Neural cell (in vitro differentiated cells): ENCODE results near the gene AMN1. TPM values are rescaled to one million over a fixed set of nuclear protein-coding genes. Genes with fewer than 3 reads are reported as not detected.

Experiments used
- H2AFZ ChIP-seq: fragments of 200-600, 300-800 bp; sonication (generic), shearing (Covaris generic); 2 replicates; pipeline ENCODE4 v1.6.0; 2014; ENCODE audit warnings: low read depth, mild to moderate bottlenecking, antibody characterized with exemption, low read length, moderate library complexity
- H3F3A ChIP-seq: fragments of 200-600 bp; shearing (Covaris generic); 2 replicates; pipeline ENCODE4 v1.6.1; 2016; ENCODE audit warnings: mild to moderate bottlenecking, moderate library complexity, mixed read lengths, antibody characterized with exemption, low read length; ENCODE audit not compliant: insufficient read depth, poor library complexity, severe bottlenecking
- H3K27ac ChIP-seq: fragments of 200-600, 300-800 bp; sonication (generic), shearing (Covaris generic); 2 replicates; pipeline ENCODE4 v1.5.1; 2014; ENCODE audit warnings: mild to moderate bottlenecking, low read length, moderate library complexity
- H3K27me3 ChIP-seq: fragments of 300-800, 200-600 bp; sonication (generic), shearing (Covaris generic); 2 replicates; pipeline ENCODE4 v1.6.0; 2014; ENCODE audit warnings: mild to moderate bottlenecking, low read depth, low read length, moderate library complexity; ENCODE audit not compliant: insufficient read depth
- H3K36me3 ChIP-seq: fragments of 300-800, 200-600 bp; sonication (generic), shearing (Covaris generic); 2 replicates; pipeline ENCODE4 v1.5.1; 2014; ENCODE audit warnings: mild to moderate bottlenecking, antibody characterized with exemption, low read length, moderate library complexity; ENCODE audit not compliant: insufficient read depth
- H3K4me2 ChIP-seq: fragments of 300-800, 200-600 bp; sonication (generic), shearing (Covaris generic); 2 replicates; pipeline ENCODE4 v1.6.0; 2014; ENCODE audit warnings: mild to moderate bottlenecking, low read length
- H3K4me3 ChIP-seq: fragments of 300-800, 200-600 bp; sonication (generic), shearing (Covaris generic); 2 replicates; pipeline ENCODE4 v1.5.1; 2014; ENCODE audit warnings: mild to moderate bottlenecking, low read length, moderate library complexity
- H3K79me2 ChIP-seq: fragments of 200-600 bp; shearing (Covaris generic); replicated peaks from 2 replicates; pipeline ENCODE4 v1.6.0; 2014; ENCODE audit warnings: mild to moderate bottlenecking, low read length, moderate library complexity; ENCODE audit not compliant: insufficient read depth
- H3K9ac ChIP-seq: fragments of 300-800, 200-600 bp; sonication (generic), shearing (Covaris generic); 2 replicates; pipeline ENCODE4 v1.6.1; 2016; ENCODE audit warnings: mild to moderate bottlenecking, low read length, mixed read lengths
- H3K9me2 ChIP-seq: fragments of 200-600 bp; shearing (Covaris generic); 2 replicates; pipeline ENCODE4 v1.6.1; 2016; ENCODE audit warnings: mild to moderate bottlenecking, low read length, mixed read lengths; ENCODE audit not compliant: insufficient read depth
- H3K9me3 ChIP-seq: fragments of 200-600, 300-800 bp; sonication (generic), shearing (Covaris generic); 2 replicates; pipeline ENCODE4 v1.6.1; 2016; ENCODE audit warnings: mild to moderate bottlenecking, mixed run types, low read length, moderate library complexity, mixed read lengths
- H4K20me1 ChIP-seq: fragments of 200-600 bp; shearing (Covaris generic); 2 replicates; pipeline ENCODE4 v1.6.1; 2016; ENCODE audit warnings: mild to moderate bottlenecking, mixed run types; ENCODE audit not compliant: insufficient read depth
- CTCF ChIP-seq: fragments of 450-650 bp; IDR thresholded peaks from 2 replicates; pipeline ENCODE4 v1.5.1; 2014; ENCODE audit warnings: antibody characterized with exemption, mild to moderate bottlenecking, moderate library complexity; ENCODE audit not compliant: poor library complexity, severe bottlenecking
- EP300 ChIP-seq: fragments of 450-650 bp; conservative IDR thresholded peaks from 2 replicates; pipeline ENCODE4 v1.6.1; 2014; ENCODE audit warnings: antibody characterized with exemption, mild to moderate bottlenecking, moderate library complexity; ENCODE audit not compliant: poor library complexity, severe bottlenecking
- EZH2 ChIP-seq: fragments of 200-600, 300-800 bp; shearing (Covaris generic), sonication (generic); IDR thresholded peaks from 2 replicates; pipeline ENCODE4 v1.6.1; 2014; ENCODE audit warnings: antibody characterized with exemption, low read length, borderline replicate concordance, mild to moderate bottlenecking; ENCODE audit not compliant: insufficient read depth, poor library complexity, severe bottlenecking
- MXI1 ChIP-seq: fragments of 450-650 bp; conservative IDR thresholded peaks from 2 replicates; pipeline ENCODE4 v1.6.1; 2014; ENCODE audit warnings: antibody characterized with exemption, mild to moderate bottlenecking; ENCODE audit not compliant: poor library complexity, severe bottlenecking
- POLR2AphosphoS5 ChIP-seq: IDR thresholded peaks from 2 replicates; pipeline ENCODE4 v1.6.1; 2012
- RAD21 ChIP-seq: fragments of 450-650 bp; conservative IDR thresholded peaks from 2 replicates; pipeline ENCODE4 v1.6.1; 2014; ENCODE audit warnings: antibody characterized with exemption, mild to moderate bottlenecking, moderate library complexity
- SMC3 ChIP-seq: fragments of 450-650 bp; conservative IDR thresholded peaks from 2 replicates; pipeline ENCODE4 v1.6.1; 2014; ENCODE audit warnings: antibody characterized with exemption, mild to moderate bottlenecking, moderate library complexity; ENCODE audit not compliant: poor library complexity
- TAF1 ChIP-seq: IDR thresholded peaks from 2 replicates; pipeline ENCODE4 v1.6.1; 2012; ENCODE audit warnings: low read depth
- polyA plus RNA-seq: library from polyadenylated mRNA; depleted of rRNA; stranded (reverse); fragments of >200 nt; gene quantifications from 2 replicates; pipeline ENCODE4 v1.2.3, GENCODE V29; 2014
- TF ChIP-seq, protein P1 (sequence below): IDR thresholded peaks from 2 replicates; pipeline ENCODE4 v1.6.1; 2012; ENCODE audit warnings: borderline replicate concordance

Gene AMN1
- polyA plus RNA-seq, 1 donor from 2014 or later = 125 TPM

GRCh38 chr12:31751085-31751484, 22.3 kb upstream of the AMN1 start:
- no peaks in the 10 kb centered on the region for H3F3A ChIP-seq
- H3K4me3 ChIP-seq = no peak overlapping the region
- no peaks in the 10 kb centered on the region for H3K79me2 ChIP-seq
- H4K20me1 ChIP-seq = no peaks in the 10 kb centered on the region
- H3K4me2 ChIP-seq = no peak overlapping the region
- H3K36me3 ChIP-seq = no peaks in the 10 kb centered on the region
- H3K9me2 ChIP-seq = no peaks in the 10 kb centered on the region
- no peak for TF ChIP-seq POLR2AphosphoS5
- TF ChIP-seq, protein P1, sequence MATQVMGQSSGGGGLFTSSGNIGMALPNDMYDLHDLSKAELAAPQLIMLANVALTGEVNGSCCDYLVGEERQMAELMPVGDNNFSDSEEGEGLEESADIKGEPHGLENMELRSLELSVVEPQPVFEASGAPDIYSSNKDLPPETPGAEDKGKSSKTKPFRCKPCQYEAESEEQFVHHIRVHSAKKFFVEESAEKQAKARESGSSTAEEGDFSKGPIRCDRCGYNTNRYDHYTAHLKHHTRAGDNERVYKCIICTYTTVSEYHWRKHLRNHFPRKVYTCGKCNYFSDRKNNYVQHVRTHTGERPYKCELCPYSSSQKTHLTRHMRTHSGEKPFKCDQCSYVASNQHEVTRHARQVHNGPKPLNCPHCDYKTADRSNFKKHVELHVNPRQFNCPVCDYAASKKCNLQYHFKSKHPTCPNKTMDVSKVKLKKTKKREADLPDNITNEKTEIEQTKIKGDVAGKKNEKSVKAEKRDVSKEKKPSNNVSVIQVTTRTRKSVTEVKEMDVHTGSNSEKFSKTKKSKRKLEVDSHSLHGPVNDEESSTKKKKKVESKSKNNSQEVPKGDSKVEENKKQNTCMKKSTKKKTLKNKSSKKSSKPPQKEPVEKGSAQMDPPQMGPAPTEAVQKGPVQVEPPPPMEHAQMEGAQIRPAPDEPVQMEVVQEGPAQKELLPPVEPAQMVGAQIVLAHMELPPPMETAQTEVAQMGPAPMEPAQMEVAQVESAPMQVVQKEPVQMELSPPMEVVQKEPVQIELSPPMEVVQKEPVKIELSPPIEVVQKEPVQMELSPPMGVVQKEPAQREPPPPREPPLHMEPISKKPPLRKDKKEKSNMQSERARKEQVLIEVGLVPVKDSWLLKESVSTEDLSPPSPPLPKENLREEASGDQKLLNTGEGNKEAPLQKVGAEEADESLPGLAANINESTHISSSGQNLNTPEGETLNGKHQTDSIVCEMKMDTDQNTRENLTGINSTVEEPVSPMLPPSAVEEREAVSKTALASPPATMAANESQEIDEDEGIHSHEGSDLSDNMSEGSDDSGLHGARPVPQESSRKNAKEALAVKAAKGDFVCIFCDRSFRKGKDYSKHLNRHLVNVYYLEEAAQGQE = no peak
- no peak for TF ChIP-seq TAF1
- no peak for TF ChIP-seq MXI1
- no peak for TF ChIP-seq EP300
- H3K9me3 ChIP-seq = no peaks in the 10 kb centered on the region
- H3K27me3 ChIP-seq = no peaks in the 10 kb centered on the region
- H3K27ac ChIP-seq = no peak overlapping the region
- no peak overlapping the region for H3K9ac ChIP-seq
- H2AFZ ChIP-seq = no peak overlapping the region

DNA sequence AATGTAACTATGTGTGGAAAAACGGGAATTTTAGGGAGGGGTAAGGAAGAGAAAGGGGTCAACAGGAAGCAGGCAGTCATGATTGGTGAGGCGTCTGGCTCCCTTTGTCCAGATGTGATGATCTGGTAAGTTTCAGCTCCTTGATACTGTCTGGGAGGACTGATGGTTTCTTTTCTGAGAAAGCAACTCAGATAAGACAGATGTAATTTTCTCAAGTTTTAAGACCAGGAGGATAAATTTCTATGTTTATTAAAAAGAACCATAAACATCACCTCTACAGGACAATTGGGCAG, 21.9 kb upstream of the AMN1 start:
- Histone ChIP-seq H3K79me2 (no peaks in the 10 kb centered on the region), H3K9me3 (no peaks in the 10 kb centered on the region)

More for the DNA sequence above, 21.9 kb upstream of the AMN1 start:
- Histone ChIP-seq H3F3A (no peaks in the 10 kb centered on the region), H2AFZ (no peak overlapping the region), H3K9me2 (no peaks in the 10 kb centered on the region), H3K4me2 (no peak overlapping the region), H3K27ac (no peak overlapping the region), H4K20me1 (no peaks in the 10 kb centered on the region), H3K4me3 (no peak overlapping the region), H3K36me3 (no peaks in the 10 kb centered on the region), H3K27me3 (no peaks in the 10 kb centered on the region), H3K9ac (no peak overlapping the region)
- TF ChIP-seq RAD21 = no peak
- no peak for TF ChIP-seq CTCF
- TF ChIP-seq SMC3 = no peak
- no peak for TF ChIP-seq TAF1
- TF ChIP-seq, protein P1 = no peak
- TF ChIP-seq EZH2 = no peak
- TF ChIP-seq POLR2AphosphoS5 = no peak
- TF ChIP-seq MXI1 = no peak
- no peak for TF ChIP-seq EP300
